GM21528 (cell line): ENCODE data around the gene KRT16.
"Not testable (repeated sequence)": the region's sequence is repeated elsewhere in the genome, so short reads cannot be mapped to it uniquely, and the experiment has no call there.

Experiments
- ATAC-seq: cut with Tn5 transposase; IDR thresholded peaks from one replicate; pipeline ENCODE4 v1.9.1; 2021; ENCODE audit warnings: mild to moderate bottlenecking, moderate library complexity; ENCODE audit not compliant: unreplicated experiment, low FRiP score

Gene KRT16

GRCh38 chr17:41612376-41613160 lies at the start of gene KRT16:
TSS of gene KRT16 (minus strand) at chr17:41612767. CDS start at chr17:41612688, 79 bp downstream.
- ATAC-seq: not testable (repeated sequence)

GRCh38 chr17:41660221-41660711 lies 47.7 kb upstream of the KRT16 start:
- ATAC-seq: no peak

GRCh38 chr17:41659427-41660212 lies 47.1 kb upstream of the KRT16 start:
- ATAC-seq: no peak

GRCh38 chr17:41658846-41659245 lies 46.3 kb upstream of the KRT16 start:
- ATAC-seq: no peak

GRCh38 chr17:41657936-41658335 lies 45.4 kb upstream of the KRT16 start:
- ATAC-seq: no peak

GRCh38 chr17:41657176-41657754 lies 44.7 kb upstream of the KRT16 start:
- no peak for ATAC-seq

GRCh38 chr17:41656249-41657023 lies 43.9 kb upstream of the KRT16 start:
- no peak for ATAC-seq

- ATAC-seq: no peak
These were observed 43.1 kb upstream of the KRT16 start for GRCh38 chr17:41655611-41656111.

- no peak for ATAC-seq
These were observed 42.4 kb upstream of the KRT16 start for GRCh38 chr17:41654678-41655607.

GRCh38 chr17:41653892-41654677 lies 41.5 kb upstream of the KRT16 start:
- ATAC-seq: no peak

GRCh38 chr17:41653421-41653820 lies 40.9 kb upstream of the KRT16 start:
- ATAC-seq: no peak

GRCh38 chr17:41652461-41652970 lies 39.9 kb upstream of the KRT16 start:
- ATAC-seq: no peak

GRCh38 chr17:41651625-41652460 lies 39.3 kb upstream of the KRT16 start:
- no peak for ATAC-seq

- ATAC-seq: no peak
These were observed 38.4 kb upstream of the KRT16 start for GRCh38 chr17:41650794-41651624.

GRCh38 chr17:41649923-41650519 lies 37.5 kb upstream of the KRT16 start:
- no peak for ATAC-seq
